Thyroid gland (tissue), 4 donors: Measurements from ENCODE around the gene POLR1A.

Experiments used
- POLR2A ChIP-seq, 2 donors: fragments of 450-650 bp; IDR thresholded peaks; one replicate each; pipeline ENCODE4 v1.6.1; 2017; ENCODE audit warnings: antibody characterized with exemption in 2 of 2, mild to moderate bottlenecking in 2 of 2, moderate library complexity in 1 of 2
- TF ChIP-seq, protein P1 (sequence below), 6 experiments: fragments of 200-600 bp in 3 of 6; fragments of 450-650 bp in 3 of 6; sonication (generic) in 3 of 6; IDR thresholded peaks; one replicate each; pipeline ENCODE4 v1.5.1; 2016 to 2019; ENCODE audit warnings: antibody characterized with exemption in 6 of 6, mild to moderate bottlenecking in 2 of 6, inconsistent platforms in 1 of 6, moderate library complexity in 1 of 6

DNA sequence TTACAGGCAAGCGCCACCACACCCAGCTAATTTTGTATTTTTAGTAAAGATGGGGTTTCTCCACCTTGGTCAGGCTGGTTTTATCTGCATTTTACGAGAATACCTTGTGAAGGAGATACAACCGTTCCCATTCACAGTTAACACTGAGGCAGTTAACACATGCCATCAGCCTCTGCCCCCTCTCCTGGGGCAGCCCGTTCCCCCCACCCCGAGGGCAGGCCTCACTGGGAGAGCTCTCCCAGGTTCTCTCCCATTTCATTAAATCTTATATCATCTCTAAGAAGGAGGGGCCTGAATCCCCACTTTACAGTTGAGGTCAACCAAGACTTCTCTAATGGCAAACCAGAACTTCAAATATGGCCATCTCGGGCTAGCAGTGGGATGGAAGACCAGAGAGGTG, 121.9 kb downstream of the POLR1A start:
- TF ChIP-seq, protein P1, sequence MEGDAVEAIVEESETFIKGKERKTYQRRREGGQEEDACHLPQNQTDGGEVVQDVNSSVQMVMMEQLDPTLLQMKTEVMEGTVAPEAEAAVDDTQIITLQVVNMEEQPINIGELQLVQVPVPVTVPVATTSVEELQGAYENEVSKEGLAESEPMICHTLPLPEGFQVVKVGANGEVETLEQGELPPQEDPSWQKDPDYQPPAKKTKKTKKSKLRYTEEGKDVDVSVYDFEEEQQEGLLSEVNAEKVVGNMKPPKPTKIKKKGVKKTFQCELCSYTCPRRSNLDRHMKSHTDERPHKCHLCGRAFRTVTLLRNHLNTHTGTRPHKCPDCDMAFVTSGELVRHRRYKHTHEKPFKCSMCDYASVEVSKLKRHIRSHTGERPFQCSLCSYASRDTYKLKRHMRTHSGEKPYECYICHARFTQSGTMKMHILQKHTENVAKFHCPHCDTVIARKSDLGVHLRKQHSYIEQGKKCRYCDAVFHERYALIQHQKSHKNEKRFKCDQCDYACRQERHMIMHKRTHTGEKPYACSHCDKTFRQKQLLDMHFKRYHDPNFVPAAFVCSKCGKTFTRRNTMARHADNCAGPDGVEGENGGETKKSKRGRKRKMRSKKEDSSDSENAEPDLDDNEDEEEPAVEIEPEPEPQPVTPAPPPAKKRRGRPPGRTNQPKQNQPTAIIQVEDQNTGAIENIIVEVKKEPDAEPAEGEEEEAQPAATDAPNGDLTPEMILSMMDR (IDR thresholded peaks at IDR 0.05) = no peak
- TF ChIP-seq POLR2A (IDR thresholded peaks at IDR 0.05) = no peak
